A549 (cell line): ENCODE data around the gene WIZ. TPM values are rescaled to one million over a fixed set of nuclear protein-coding genes. Genes with fewer than 3 reads are reported as not detected.

Source experiments
- ATAC-seq, 2 experiments: fragments of 200-7000 bp in 1 of 2; fragments of >200 bp in 1 of 2; cut with Nextera tagmentation in 1 of 2; cut with Tn5 transposase in 1 of 2; 3 replicates each; pipeline versions ENCODE4 v1.8.0 to v1.9.1; 2018 to 2020; ENCODE audit warnings: mild to moderate bottlenecking in 1 of 2, moderate library complexity in 1 of 2
- CTCF ChIA-PET: fragments of 300-600 bp; sonication (Branson Sonifier 250); formaldehyde crosslinking; extraction: SDS; loops from one replicate; lab custom pipeline; 2021; ENCODE audit warnings: antibody characterized with exemption, inconsistent platforms; lab: Yijun Ruan, JAX
- POLR2A ChIA-PET: fragments of 350-600 bp; formaldehyde crosslinking; extraction: SDS; loops from one replicate; lab custom pipeline; 2021; ENCODE audit warnings: antibody characterized with exemption, inconsistent platforms; lab: Yijun Ruan, JAX
- DNase-seq, 2 experiments: peaks; one replicate each; pipeline versions ENCODE4 v3.0.0 to v3.0.0-alpha.2; 2011 to 2016; ENCODE audit warnings: low read depth in 1 of 2, low spot score in 1 of 2
- FAIRE-seq: peaks from 2 replicates; lab custom pipeline; 2011; peaks lifted over from hg19 to GRCh38; lab: Jason Lieb, UNC
- H3K27ac ChIP-seq, 2 experiments: fragments of >200 bp; sonication (Bioruptor Twin); formaldehyde crosslinking; 3 replicates each; pipeline ENCODE4 v1.5.1; 2016 to 2017
- H3K4me1 ChIP-seq: fragments of >200 bp; sonication (Bioruptor Twin); formaldehyde crosslinking; 3 replicates; pipeline ENCODE4 v1.6.1; 2016
- H3K4me2 ChIP-seq: fragments of >200 bp; sonication (Bioruptor Twin); formaldehyde crosslinking; 3 replicates; pipeline ENCODE4 v1.6.1; 2016
- H3K4me3 ChIP-seq: fragments of >200 bp; sonication (Bioruptor Twin); formaldehyde crosslinking; 3 replicates; pipeline ENCODE4 v1.5.1; 2016
- H3K9me3 ChIP-seq: fragments of >200 bp; sonication (Bioruptor Twin); formaldehyde crosslinking; 3 replicates; pipeline ENCODE4 v1.6.1; 2016
- HOXB13 ChIP-seq: fragments of 250-450 bp; sonication (Bioruptor Pico); IDR thresholded peaks from 2 replicates; pipeline ENCODE4 v1.5.0; 2020; ENCODE audit warnings: low read depth, mild to moderate bottlenecking, moderate library complexity
- ZNF302 ChIP-seq: fragments of 250-450 bp; sonication (Bioruptor Pico); IDR thresholded peaks from 2 replicates; pipeline ENCODE4 v1.9.0; 2021; ENCODE audit warnings: inconsistent platforms, mild to moderate bottlenecking, moderate library complexity
- WGBS: methylation state at CpG from one replicate; pipeline ENCODE4 v1.1.6; 2017; ENCODE audit errors: missing lambda C conversion rate; 5-methylcytosine and 5-hydroxymethylcytosine counted together
- polyA plus RNA-seq, 4 experiments: library from polyadenylated mRNA; depleted of rRNA in 3 of 4; stranded (reverse); fragments of >200 nt; fragmentation: RNase III in 1 of 4; extraction: RNeasy Plus Mini Kit Qiagen cat#74134 plus additional on column Dnase treatment in 1 of 4; gene quantifications; 2 replicates in 3 of 4; 3 replicates in 1 of 4; pipeline ENCODE4 v1.2.3, GENCODE V29; 2011 to 2017
- small RNA-seq, 6 experiments: library from RNA; depleted of rRNA; stranded (forward); fragments of <200 nt; gene quantifications; one replicate each; pipeline ENCODE3, GENCODE V24; 2012

WIZ gene
- polyA plus RNA-seq, 2 of the 4 experiments (the other 2 are of a cell fraction): 3.7 to 15.1 TPM

DNA sequence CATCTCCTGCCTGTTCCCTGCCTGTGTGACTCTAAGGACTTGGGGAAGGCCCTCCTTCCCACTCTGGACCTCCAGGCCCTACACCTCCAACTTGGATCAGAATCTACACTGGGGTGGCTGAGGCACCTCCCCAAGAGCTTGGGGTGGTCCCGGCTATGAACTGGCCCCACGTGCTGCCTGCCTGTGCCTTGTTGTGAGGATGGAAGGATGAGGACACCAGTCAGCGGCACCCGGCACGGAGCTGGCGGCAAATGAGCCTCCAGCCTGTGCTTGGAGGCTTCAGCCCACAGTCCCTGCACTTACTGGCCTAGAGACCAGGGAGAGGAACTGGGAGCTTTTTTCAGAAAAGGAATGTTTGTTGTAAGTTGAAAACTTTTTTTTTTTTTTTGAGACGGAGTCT lies 78.6 kb downstream of the WIZ start:
- ChIA-PET CTCF (interaction anchor here (1.2 to 1.3 kb wide), 2 partner anchors 10 to 210 kb away, joined by 4 read pairs; no protein-coding TSS in a partner anchor), POLR2A (no interaction called here)
- DNase-seq (no peak), ATAC-seq (no peak), FAIRE-seq (no peak)
- H3K4me1 ChIP-seq: no peaks in the 10 kb centered on the region
- 92% methylated on average over 3 of the region's 7 CpGs for WGBS
- H3K4me3 ChIP-seq: no peak overlapping the region
- no peak overlapping the region for H3K4me2 ChIP-seq
- TF ChIP-seq ZNF302 (CRISPR knock-in tag) (no peak), HOXB13 (no peak)
- TF ChIP-seq, all 56 proteins: peak for 0
- no peak overlapping the region for H3K27ac ChIP-seq
- H3K9me3 ChIP-seq: no peaks in the 10 kb centered on the region

Small RNA genes lying within 50 kb of the gene (small RNA-seq; reads per million reads assigned to genes)
- gene MIR1470: 0 reads per million in 6 experiments

Other genes with a start within 250 kb of the WIZ start
- gene NOTCH3, start 249.0 kb downstream of the WIZ start, polyA plus RNA-seq (2011; rRNA removed): 14.7 and 21.3 TPM in 2 replicates
- gene NOTCH3, start 249.0 kb downstream of the WIZ start, polyA plus RNA-seq (2017; fragmentation: RNase III; extraction: RNeasy Plus Mini Kit Qiagen cat#74134 plus additional on column Dnase treatment): 6.4 to 9.5 TPM (median 6.9 TPM) in 3 replicates
- gene EPHX3, start 217.5 kb downstream of the WIZ start, polyA plus RNA-seq (2011; rRNA removed): 0.12 and 0.29 TPM in 2 replicates
- 0.05 to 0.08 TPM (median 0.08 TPM) in 3 replicates for gene EPHX3, start 217.5 kb downstream of the WIZ start, polyA plus RNA-seq (2017; fragmentation: RNase III; extraction: RNeasy Plus Mini Kit Qiagen cat#74134 plus additional on column Dnase treatment)
- gene BRD4, start 117.4 kb downstream of the WIZ start, polyA plus RNA-seq (2011; rRNA removed): 8.3 and 11.8 TPM in 2 replicates
- 22.5 to 23.3 TPM (median 23.1 TPM) in 3 replicates for gene BRD4, start 117.4 kb downstream of the WIZ start, polyA plus RNA-seq (2017; fragmentation: RNase III; extraction: RNeasy Plus Mini Kit Qiagen cat#74134 plus additional on column Dnase treatment)
- gene AKAP8, start 70.2 kb downstream of the WIZ start, polyA plus RNA-seq (2011; rRNA removed): 13.5 and 16.2 TPM in 2 replicates
- 16.2 to 17.7 TPM (median 17.3 TPM) in 3 replicates for gene AKAP8, start 70.2 kb downstream of the WIZ start, polyA plus RNA-seq (2017; fragmentation: RNase III; extraction: RNeasy Plus Mini Kit Qiagen cat#74134 plus additional on column Dnase treatment)
- 28.4 and 40.3 TPM in 2 replicates for gene AKAP8L, start 31.0 kb downstream of the WIZ start, polyA plus RNA-seq (2011; rRNA removed)
- 37.6 to 43.3 TPM (median 42.9 TPM) in 3 replicates for gene AKAP8L, start 31.0 kb downstream of the WIZ start, polyA plus RNA-seq (2017; fragmentation: RNase III; extraction: RNeasy Plus Mini Kit Qiagen cat#74134 plus additional on column Dnase treatment)
- gene RASAL3, start 14.6 kb upstream of the WIZ start, polyA plus RNA-seq (2011; rRNA removed): 0.03 TPM in 1 of 2 replicates, not detected in the other
- gene RASAL3, start 14.6 kb upstream of the WIZ start, polyA plus RNA-seq (2017; fragmentation: RNase III; extraction: RNeasy Plus Mini Kit Qiagen cat#74134 plus additional on column Dnase treatment): not detected in 3 replicates
- not detected in 2 replicates for gene PGLYRP2, start 29.5 kb upstream of the WIZ start, polyA plus RNA-seq (2011; rRNA removed)
- not detected in 3 replicates for gene PGLYRP2, start 29.5 kb upstream of the WIZ start, polyA plus RNA-seq (2017; fragmentation: RNase III; extraction: RNeasy Plus Mini Kit Qiagen cat#74134 plus additional on column Dnase treatment)
- not detected in 2 replicates for gene CYP4F22, start 58.6 kb upstream of the WIZ start, polyA plus RNA-seq (2011; rRNA removed)
- 0.05 TPM in 1 of 3 replicates, not detected in the others for gene CYP4F22, start 58.6 kb upstream of the WIZ start, polyA plus RNA-seq (2017; fragmentation: RNase III; extraction: RNeasy Plus Mini Kit Qiagen cat#74134 plus additional on column Dnase treatment)
- not detected in 2 replicates for gene CYP4F8, start 165.3 kb upstream of the WIZ start, polyA plus RNA-seq (2011; rRNA removed)
- gene CYP4F8, start 165.3 kb upstream of the WIZ start, polyA plus RNA-seq (2017; fragmentation: RNase III; extraction: RNeasy Plus Mini Kit Qiagen cat#74134 plus additional on column Dnase treatment): not detected in 3 replicates
- 32.2 and 33.2 TPM in 2 replicates for gene CYP4F3, start 190.9 kb upstream of the WIZ start, polyA plus RNA-seq (2011; rRNA removed)
- 7.1 to 10.4 TPM (median 8.9 TPM) in 3 replicates for gene CYP4F3, start 190.9 kb upstream of the WIZ start, polyA plus RNA-seq (2017; fragmentation: RNase III; extraction: RNeasy Plus Mini Kit Qiagen cat#74134 plus additional on column Dnase treatment)
- 12.8 and 12.9 TPM in 2 replicates for gene CYP4F12, start 223.1 kb upstream of the WIZ start, polyA plus RNA-seq (2011; rRNA removed)
- gene CYP4F12, start 223.1 kb upstream of the WIZ start, polyA plus RNA-seq (2017; fragmentation: RNase III; extraction: RNeasy Plus Mini Kit Qiagen cat#74134 plus additional on column Dnase treatment): 5.0 to 6.3 TPM (median 5.6 TPM) in 3 replicates